GM20000 (cell line): ENCODE data around the gene KLK3.

Source experiments
- DNase-seq: peaks from one replicate; pipeline ENCODE4 v3.0.0; 2012; ENCODE audit warnings: low spot score
- CTCF ChIP-seq: IDR thresholded peaks from 2 replicates; pipeline ENCODE4 v1.5.1; 2012; ENCODE audit warnings: mild to moderate bottlenecking, control low read depth; ENCODE audit errors: extremely low read depth, missing control alignments

Gene KLK3

GRCh38 chr19:50851620-50852019, 3.1 kb upstream of the KLK3 start:
- no peak for DNase-seq
- no peak for TF ChIP-seq CTCF

GRCh38 chr19:50857366-50857765, 2.7 kb downstream of the KLK3 start:
- DNase-seq, result no peak
- TF ChIP-seq CTCF, result no peak

- TF ChIP-seq CTCF, result no peak
- DNase-seq, result no peak
Observed at GRCh38 chr19:50858886-50859285, 4.2 kb downstream of the KLK3 start.

GRCh38 chr19:50859849-50860248, 5.1 kb downstream of the KLK3 start:
- no peak for TF ChIP-seq CTCF
- no peak for DNase-seq

- DNase-seq, result no peak
- no peak for TF ChIP-seq CTCF
Observed at GRCh38 chr19:50861010-50861409, 6.3 kb downstream of the KLK3 start.

GRCh38 chr19:50861496-50862286, 7.0 kb downstream of the KLK3 start:
- no peak for DNase-seq
- TF ChIP-seq CTCF, result no peak

GRCh38 chr19:50869479-50869878, 14.8 kb downstream of the KLK3 start:
- DNase-seq, result no peak
- TF ChIP-seq CTCF, result no peak
